ENCODE measurements around the gene TBCA. TPM values are rescaled to one million over a fixed set of nuclear protein-coding genes. Genes with fewer than 3 reads are reported as not detected.

TBCA gene
- total RNA-seq, 4 donors from 2014 or later, result 128 to 152 (median 146) TPM

DNA sequence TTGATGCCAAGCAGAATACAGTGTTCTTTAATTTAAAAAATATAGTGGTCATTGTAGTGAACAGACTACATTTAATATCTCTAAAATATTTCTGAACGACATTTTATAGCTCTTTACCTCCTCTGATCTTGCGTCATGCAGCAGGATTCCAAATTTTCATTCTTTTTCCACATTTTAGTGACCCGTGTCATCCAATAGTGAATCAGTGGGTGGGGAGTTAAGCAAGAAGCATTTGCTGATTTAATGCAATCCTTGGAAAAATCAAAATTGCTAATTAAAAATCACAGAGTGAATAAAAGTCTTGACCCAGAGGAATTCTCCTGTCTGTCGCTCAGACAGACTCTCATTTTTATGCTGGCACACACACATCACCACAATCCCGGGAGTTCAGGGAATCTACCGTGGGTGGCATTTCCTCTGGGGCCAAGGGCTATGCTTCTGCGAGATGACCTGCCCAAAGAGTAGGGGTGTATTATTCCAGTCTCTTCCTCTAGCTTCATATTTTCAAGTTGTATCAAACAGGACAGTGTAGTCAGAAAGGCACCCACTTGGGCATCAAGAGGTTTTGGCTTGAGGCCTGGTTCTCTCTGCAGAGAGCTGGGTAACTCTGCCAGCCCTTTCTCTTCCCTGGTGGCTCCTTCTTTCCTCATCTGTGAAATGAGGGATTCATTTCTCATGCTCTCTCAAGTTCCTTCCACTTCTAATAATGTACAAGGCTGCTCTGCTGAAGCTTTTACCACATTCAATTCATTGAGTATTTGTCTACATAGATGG is 112.9 kb downstream of the TBCA start:
- intact Hi-C loops (cut with DNase I), result no loop called here
- no peak for DNase-seq (ENCODE audit: extremely low spot score)
- Histone ChIP-seq H3K9me3 (peaks cover 0 to 4% (median 0%) of the 10 kb centered on the region in 4 donors), H3K4me3 (no peak overlapping the region), H3K27me3 (peaks cover 0 to 19% (median 0%) of the 10 kb centered on the region in 4 donors), H3K4me1 (no peaks in the 10 kb centered on the region), H3K27ac (replicated peaks in 1 of 4) (no peak overlapping the region), H3K36me3 (no peaks in the 10 kb centered on the region)
- TF ChIP-seq POLR2A (IDR thresholded peaks at IDR 0.05; ENCODE audit: low read depth), result no peak
- TF ChIP-seq, protein P1, sequence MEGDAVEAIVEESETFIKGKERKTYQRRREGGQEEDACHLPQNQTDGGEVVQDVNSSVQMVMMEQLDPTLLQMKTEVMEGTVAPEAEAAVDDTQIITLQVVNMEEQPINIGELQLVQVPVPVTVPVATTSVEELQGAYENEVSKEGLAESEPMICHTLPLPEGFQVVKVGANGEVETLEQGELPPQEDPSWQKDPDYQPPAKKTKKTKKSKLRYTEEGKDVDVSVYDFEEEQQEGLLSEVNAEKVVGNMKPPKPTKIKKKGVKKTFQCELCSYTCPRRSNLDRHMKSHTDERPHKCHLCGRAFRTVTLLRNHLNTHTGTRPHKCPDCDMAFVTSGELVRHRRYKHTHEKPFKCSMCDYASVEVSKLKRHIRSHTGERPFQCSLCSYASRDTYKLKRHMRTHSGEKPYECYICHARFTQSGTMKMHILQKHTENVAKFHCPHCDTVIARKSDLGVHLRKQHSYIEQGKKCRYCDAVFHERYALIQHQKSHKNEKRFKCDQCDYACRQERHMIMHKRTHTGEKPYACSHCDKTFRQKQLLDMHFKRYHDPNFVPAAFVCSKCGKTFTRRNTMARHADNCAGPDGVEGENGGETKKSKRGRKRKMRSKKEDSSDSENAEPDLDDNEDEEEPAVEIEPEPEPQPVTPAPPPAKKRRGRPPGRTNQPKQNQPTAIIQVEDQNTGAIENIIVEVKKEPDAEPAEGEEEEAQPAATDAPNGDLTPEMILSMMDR (IDR thresholded peaks at IDR 0.05), result no peak
- TF ChIP-seq POLR2AphosphoS5 (IDR thresholded peaks at IDR 0.05), result no peak
- TF ChIP-seq EP300 (IDR thresholded peaks at IDR 0.05), result no peak
- WGBS, result 73% methylated on average over 7 of the region's 7 CpGs

DNA sequence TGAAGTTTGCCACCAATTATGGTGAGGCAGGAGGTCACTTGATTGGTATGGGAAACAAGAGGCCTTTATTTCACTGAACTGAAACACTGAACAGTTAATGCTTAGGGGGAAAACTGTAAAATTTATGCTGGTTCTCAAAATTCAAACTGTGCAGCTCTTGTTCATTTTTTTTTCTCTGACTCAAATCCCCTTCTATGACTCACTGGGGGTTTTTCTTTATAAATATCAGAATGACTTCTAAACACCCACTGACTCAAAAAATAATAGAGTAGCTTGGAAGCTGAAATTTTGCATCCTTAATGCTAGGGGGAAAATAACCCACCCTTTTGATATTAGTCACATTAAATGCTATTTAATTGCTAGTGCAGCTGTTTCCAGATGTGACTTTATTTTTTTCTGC is 113.5 kb downstream of the TBCA start:
- H3K4me1 ChIP-seq, result no peaks in the 10 kb centered on the region
- no peak for DNase-seq (ENCODE audit: extremely low spot score)
- H3K27ac ChIP-seq (replicated peaks in 1 of 4), result no peak overlapping the region
- no peak overlapping the region for H3K4me3 ChIP-seq
- H3K36me3 ChIP-seq, result no peaks in the 10 kb centered on the region
- H3K9me3 ChIP-seq, result peaks cover 0 to 4% (median 0%) of the 10 kb centered on the region in 4 donors
- peaks cover 0 to 19% (median 0%) of the 10 kb centered on the region in 4 donors for H3K27me3 ChIP-seq
- intact Hi-C loops (cut with DNase I), result no loop called here
- no peak for TF ChIP-seq POLR2A (IDR thresholded peaks at IDR 0.05; ENCODE audit: low read depth)
- TF ChIP-seq, protein P1 (IDR thresholded peaks at IDR 0.05), result no peak
- no peak for TF ChIP-seq EP300 (IDR thresholded peaks at IDR 0.05)
- TF ChIP-seq POLR2AphosphoS5 (IDR thresholded peaks at IDR 0.05), result no peak

DNA sequence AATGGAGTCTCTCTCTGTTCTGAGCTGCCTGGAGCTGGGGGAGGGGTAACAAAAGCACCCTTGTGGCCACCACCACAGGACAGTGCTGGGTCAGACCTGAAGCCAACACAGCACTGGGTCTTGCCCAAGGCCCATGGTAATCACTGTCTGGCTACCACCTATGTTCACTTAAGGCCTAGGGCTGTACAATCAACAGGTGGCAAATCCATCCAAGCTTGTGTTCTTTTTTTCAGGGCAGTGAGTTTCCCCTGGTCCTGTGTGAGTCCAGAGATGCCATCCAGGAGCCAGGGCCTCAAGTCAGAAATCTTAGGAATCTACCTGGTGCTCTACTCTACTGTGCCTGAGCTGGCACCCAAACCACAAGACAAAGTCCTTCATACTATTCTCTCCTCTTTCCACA is 117.5 kb downstream of the TBCA start:
- H3K27ac ChIP-seq (replicated peaks in 1 of 4), result no peak overlapping the region
- H3K4me3 ChIP-seq, result no peak overlapping the region
- intact Hi-C loops (cut with DNase I), result no loop called here
- peaks cover 0 to 4% (median 0%) of the 10 kb centered on the region in 4 donors for H3K9me3 ChIP-seq
- no peaks in the 10 kb centered on the region for H3K4me1 ChIP-seq
- no peaks in the 10 kb centered on the region for H3K36me3 ChIP-seq
- TF ChIP-seq, protein P1 (IDR thresholded peaks at IDR 0.05), result no peak
- TF ChIP-seq POLR2AphosphoS5 (IDR thresholded peaks at IDR 0.05), result no peak
- TF ChIP-seq EP300 (IDR thresholded peaks at IDR 0.05), result no peak
- TF ChIP-seq POLR2A (IDR thresholded peaks at IDR 0.05; ENCODE audit: low read depth), result no peak
- DNase-seq (ENCODE audit: extremely low spot score), result no peak
- H3K27me3 ChIP-seq, result peaks cover 0 to 8% (median 0%) of the 10 kb centered on the region in 4 donors

DNA sequence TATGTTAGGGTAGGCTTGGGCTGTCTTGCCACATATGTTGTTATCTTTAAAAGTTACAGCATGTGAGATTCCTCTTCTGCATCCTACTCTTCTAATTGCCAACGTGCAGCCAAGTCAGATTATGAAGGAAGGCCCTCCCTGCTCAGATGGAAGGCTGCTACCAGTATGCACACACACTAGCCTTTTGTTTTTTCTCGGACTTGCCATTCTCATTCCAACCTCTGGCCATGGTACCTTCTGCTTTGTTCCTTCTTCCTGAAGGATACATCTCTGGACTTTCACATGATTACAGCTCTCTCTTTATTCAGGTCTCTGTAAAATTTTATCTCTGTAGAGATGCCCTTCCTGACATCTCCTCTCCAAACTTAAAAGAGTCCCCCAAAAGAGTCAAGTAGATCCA is 124.8 kb downstream of the TBCA start:
- peaks cover 0 to 32% (median 3%) of the 10 kb centered on the region in 4 donors for H3K27me3 ChIP-seq
- no peak overlapping the region for H3K4me3 ChIP-seq
- H3K27ac ChIP-seq (replicated peaks in 1 of 4), result no peak overlapping the region
- 42% methylated on average over 2 of the region's 2 CpGs for WGBS
- TF ChIP-seq POLR2A (IDR thresholded peaks at IDR 0.05; ENCODE audit: low read depth), result no peak
- TF ChIP-seq POLR2AphosphoS5 (IDR thresholded peaks at IDR 0.05), result no peak
- TF ChIP-seq, protein P1 (IDR thresholded peaks at IDR 0.05), result no peak
- TF ChIP-seq EP300 (IDR thresholded peaks at IDR 0.05), result no peak
- intact Hi-C loops (cut with DNase I), result loop anchor here (5.0 kb wide), 1 partner anchor 191 kb away; no protein-coding TSS in a partner anchor
- H3K36me3 ChIP-seq, result no peaks in the 10 kb centered on the region
- H3K4me1 ChIP-seq, result no peaks in the 10 kb centered on the region
- no peaks in the 10 kb centered on the region for H3K9me3 ChIP-seq
- peak; percentile 77 for DNase-seq (ENCODE audit: extremely low spot score)
